Bronchial epithelial cell (primary cell): ENCODE results near the gene WNK2. TPM values are rescaled to one million over a fixed set of nuclear protein-coding genes. Genes with fewer than 3 reads are reported as not detected.
"Not testable (repeated sequence)": the region's sequence is repeated elsewhere in the genome, so short reads cannot be mapped to it uniquely, and the experiment has no call there.

Experiments
- DNase-seq: peaks from one replicate; pipeline ENCODE4 v3.0.0-alpha.2; 2010; ENCODE audit warnings: low read depth
- FAIRE-seq: peaks from 2 replicates; lab custom pipeline; 2011; peaks lifted over from hg19 to GRCh38; lab: Jason Lieb, UNC
- H3K27me3 ChIP-seq: 2 replicates; pipeline ENCODE4 v1.5.1; 2011; ENCODE audit warnings: low read length; ENCODE audit not compliant: control insufficient read depth, insufficient read depth
- H3K36me3 ChIP-seq: 2 replicates; pipeline ENCODE4 v1.5.1; 2011; ENCODE audit warnings: low read length; ENCODE audit not compliant: control insufficient read depth, insufficient read depth
- H3K4me3 ChIP-seq: 2 replicates; pipeline ENCODE4 v1.5.1; 2011; ENCODE audit warnings: mild to moderate bottlenecking, low read depth, low read length, control low read depth
- total RNA-seq: library from RNA; depleted of rRNA; stranded (reverse); fragments of >200 nt; gene quantifications from 2 replicates; pipeline ENCODE4 v1.2.1, GENCODE V29; 2014
- TF ChIP-seq, protein P1 (sequence below): IDR thresholded peaks from 2 replicates; pipeline ENCODE4 v1.5.1; 2011; ENCODE audit warnings: mild to moderate bottlenecking, moderate library complexity, low read length, control low read depth, inconsistent platforms; ENCODE audit not compliant: insufficient read depth, severe bottlenecking

The WNK2 gene
- total RNA-seq, 1 donor from 2014 or later, result under 0.01 TPM

DNA sequence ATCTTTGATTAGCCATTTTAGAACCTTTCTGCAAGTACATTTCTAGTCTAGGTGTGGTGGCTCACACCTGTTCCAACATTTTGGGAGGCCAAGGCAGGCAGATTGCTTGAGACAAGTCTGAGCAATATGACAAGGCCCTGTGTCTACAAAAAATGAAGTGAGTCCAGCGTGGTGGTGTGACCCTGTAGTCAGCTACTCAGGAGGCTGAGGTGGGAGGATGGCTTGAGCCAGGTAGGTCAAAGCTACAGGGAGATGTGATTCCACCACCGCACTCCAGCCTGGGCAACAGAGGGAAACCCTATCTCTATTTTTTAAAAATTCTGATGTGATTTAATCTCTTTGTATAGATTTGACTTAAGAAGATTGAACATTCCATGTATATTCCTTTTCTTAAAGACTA lies 171.9 kb downstream of the WNK2 start:
- H3K4me3 ChIP-seq, result no peak overlapping the region
- FAIRE-seq (no peak), DNase-seq (no peak)
- no peaks in the 10 kb centered on the region for H3K36me3 ChIP-seq
- H3K27me3 ChIP-seq, result no peaks in the 10 kb centered on the region
- TF ChIP-seq, protein P1, sequence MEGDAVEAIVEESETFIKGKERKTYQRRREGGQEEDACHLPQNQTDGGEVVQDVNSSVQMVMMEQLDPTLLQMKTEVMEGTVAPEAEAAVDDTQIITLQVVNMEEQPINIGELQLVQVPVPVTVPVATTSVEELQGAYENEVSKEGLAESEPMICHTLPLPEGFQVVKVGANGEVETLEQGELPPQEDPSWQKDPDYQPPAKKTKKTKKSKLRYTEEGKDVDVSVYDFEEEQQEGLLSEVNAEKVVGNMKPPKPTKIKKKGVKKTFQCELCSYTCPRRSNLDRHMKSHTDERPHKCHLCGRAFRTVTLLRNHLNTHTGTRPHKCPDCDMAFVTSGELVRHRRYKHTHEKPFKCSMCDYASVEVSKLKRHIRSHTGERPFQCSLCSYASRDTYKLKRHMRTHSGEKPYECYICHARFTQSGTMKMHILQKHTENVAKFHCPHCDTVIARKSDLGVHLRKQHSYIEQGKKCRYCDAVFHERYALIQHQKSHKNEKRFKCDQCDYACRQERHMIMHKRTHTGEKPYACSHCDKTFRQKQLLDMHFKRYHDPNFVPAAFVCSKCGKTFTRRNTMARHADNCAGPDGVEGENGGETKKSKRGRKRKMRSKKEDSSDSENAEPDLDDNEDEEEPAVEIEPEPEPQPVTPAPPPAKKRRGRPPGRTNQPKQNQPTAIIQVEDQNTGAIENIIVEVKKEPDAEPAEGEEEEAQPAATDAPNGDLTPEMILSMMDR, result no peak

DNA sequence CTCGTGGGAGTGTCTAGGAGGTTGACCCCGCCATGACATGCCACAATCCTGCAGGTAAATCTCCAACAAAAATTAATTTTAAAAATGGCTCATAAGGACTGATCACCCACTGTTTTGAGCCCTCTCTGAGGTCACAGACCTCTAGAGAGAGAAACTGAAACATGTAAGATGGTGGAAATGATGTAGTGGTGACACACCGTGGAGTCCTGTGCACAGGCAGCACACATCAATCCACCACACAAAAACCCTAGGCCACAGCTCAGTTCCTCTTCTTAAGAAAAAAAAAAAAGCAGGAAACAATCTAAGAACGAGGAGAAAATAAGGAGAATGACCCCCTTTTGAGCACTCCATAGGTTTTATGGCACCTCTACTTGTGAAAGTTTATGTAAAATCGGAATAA lies 173.7 kb downstream of the WNK2 start:
- TF ChIP-seq, protein P1, result no peak
- FAIRE-seq (no peak), DNase-seq (no peak)
- Histone ChIP-seq H3K27me3 (no peaks in the 10 kb centered on the region), H3K4me3 (no peak overlapping the region), H3K36me3 (no peaks in the 10 kb centered on the region)

DNA sequence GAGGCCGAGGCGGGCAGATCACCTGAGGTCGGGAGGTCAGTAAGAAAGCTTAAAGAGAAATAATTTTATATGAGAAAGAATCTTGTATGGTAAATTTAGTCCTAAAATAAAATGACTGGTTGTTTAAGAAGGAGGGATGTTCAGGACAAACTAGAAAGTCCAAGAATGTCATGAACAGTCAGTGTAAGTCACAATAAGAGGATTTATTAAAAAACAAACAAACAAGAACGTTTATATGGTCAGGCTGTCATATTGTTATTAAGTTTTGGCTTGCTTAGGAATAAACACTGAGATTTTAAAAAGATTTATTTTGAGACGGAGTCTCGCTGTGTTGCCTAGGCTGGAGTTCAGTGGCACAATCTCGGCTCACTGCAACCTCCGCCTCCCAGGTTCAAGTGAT lies 176.0 kb downstream of the WNK2 start:
- not testable (repeated sequence) for H3K36me3 ChIP-seq, H3K4me3 ChIP-seq, FAIRE-seq, DNase-seq, H3K27me3 ChIP-seq

DNA sequence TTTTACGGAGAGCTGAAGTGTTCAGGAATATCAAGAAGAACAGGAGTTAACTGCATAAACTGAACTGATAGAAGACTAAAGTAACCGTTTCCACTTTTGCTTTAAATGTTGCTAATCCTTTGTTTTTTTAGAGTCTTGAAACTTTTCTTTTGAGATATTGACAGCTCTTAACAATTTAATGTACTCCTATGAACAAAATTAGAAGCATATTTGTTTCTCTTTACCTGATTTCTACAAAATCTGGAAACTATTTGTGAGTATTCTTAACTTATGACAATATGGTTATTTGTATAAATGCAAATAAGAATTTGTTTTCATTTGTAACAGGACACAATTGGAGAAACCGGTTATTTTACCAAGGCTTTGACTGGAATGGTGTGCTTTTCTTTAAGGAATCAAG lies 178.1 kb downstream of the WNK2 start:
- no peak for FAIRE-seq
- Histone ChIP-seq H3K27me3 (no peaks in the 10 kb centered on the region), H3K36me3 (no peaks in the 10 kb centered on the region), H3K4me3 (no peak overlapping the region)
- TF ChIP-seq, protein P1, result no peak
- no peak for DNase-seq

DNA sequence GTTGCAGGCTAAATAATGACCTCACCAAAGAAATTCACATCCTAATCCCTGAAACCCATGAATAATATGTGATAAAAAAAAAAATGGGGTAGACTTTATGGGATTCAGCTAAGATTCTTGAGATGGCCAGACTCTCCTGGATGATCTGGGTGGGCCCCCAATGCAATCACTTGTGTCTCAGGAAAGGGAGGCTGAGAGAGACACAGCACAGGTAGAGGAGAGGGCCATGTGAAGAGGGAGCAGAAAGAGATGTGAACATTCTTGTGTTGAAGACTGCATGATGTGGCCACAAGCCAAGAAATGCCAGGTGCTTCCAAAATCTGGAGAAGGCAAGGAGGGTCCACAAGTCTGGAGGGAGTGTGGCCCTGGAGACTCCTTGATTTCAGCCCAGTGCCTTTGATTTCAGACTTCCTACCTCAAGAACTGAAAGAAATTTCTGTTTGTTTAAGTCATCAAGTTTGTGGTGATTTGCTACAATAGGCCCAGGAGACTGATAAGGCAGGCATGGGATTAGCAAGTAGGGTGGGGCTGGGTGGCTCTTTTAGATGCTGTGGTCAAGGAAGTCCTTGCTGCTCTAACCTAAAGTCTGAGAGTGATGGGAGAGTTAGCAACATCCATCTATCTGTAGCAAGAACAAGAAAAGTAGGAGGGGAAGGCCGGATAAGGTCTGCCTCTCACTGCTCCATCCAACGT lies 180.9 kb downstream of the WNK2 start:
- TF ChIP-seq, protein P1, result no peak
- no peak for FAIRE-seq
- no peak overlapping the region for H3K4me3 ChIP-seq

DNA sequence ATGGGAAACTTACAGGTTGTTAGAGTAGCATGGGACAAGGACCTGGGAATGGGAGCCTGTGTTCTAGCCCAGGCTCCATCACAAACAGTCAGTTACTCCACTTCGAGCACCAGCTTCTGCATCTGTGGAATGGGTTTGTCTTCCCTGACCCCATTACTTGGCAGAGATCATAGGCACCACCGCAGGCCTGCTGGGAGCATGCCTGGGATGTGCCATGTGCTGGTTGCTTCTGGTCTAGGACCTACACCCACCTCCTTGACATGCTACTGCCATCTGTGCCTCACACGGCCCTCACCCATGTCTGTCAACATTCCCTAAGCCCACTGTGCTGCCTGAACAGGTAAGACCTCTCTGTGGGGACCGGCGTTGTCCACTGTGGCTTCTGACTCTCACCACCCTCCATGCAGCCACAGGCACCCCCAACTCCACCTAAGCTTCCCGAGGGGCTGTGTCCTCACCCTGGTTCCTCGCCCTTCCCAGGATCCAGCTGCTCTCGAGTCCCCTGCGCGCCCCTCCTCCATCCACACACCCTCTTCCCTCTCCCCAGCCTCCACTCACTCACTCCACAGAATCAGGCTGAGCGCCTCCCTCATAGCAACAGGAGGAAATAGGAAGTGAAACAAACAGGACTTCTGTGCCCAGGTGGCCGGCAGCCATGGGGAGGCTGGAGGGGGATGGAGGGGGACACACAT lies 181.6 kb downstream of the WNK2 start:
- Histone ChIP-seq H3K36me3 (no peaks in the 10 kb centered on the region), H3K4me3 (no peak overlapping the region), H3K27me3 (no peaks in the 10 kb centered on the region)
- TF ChIP-seq, protein P1, result no peak
- DNase-seq, result no peak
- FAIRE-seq, result peak; percentile 66

More for the DNA sequence above, 180.9 kb downstream of the WNK2 start:
- Histone ChIP-seq H3K36me3 (no peaks in the 10 kb centered on the region), H3K27me3 (no peaks in the 10 kb centered on the region)
- no peak for DNase-seq
